ENCODE data around the gene SPATS2L.

Gene SPATS2L

GRCh38 chr2:200379481-200380090 lies 73.1 kb downstream of the SPATS2L start:
- no peak for DNase-seq

- no peak for DNase-seq
These were observed 73.6 kb downstream of the SPATS2L start for GRCh38 chr2:200380091-200380561.

GRCh38 chr2:200380833-200381542 lies 74.5 kb downstream of the SPATS2L start:
- DNase-seq = no peak

GRCh38 chr2:200382874-200383273 lies 76.4 kb downstream of the SPATS2L start:
- DNase-seq = no peak

- DNase-seq = no peak
These were observed 77.1 kb downstream of the SPATS2L start for GRCh38 chr2:200383380-200384110.

GRCh38 chr2:200385063-200385635 lies 78.7 kb downstream of the SPATS2L start:
- DNase-seq = no peak

GRCh38 chr2:200393191-200393590 lies 86.7 kb downstream of the SPATS2L start:
- no peak for DNase-seq

- DNase-seq = no peak
These were observed 87.6 kb downstream of the SPATS2L start for GRCh38 chr2:200394045-200394444.

- DNase-seq = no peak
These were observed 90.3 kb downstream of the SPATS2L start for GRCh38 chr2:200396781-200397242.

GRCh38 chr2:200397785-200398184 lies 91.3 kb downstream of the SPATS2L start:
- no peak for DNase-seq

GRCh38 chr2:200399046-200399445 lies 92.6 kb downstream of the SPATS2L start:
- DNase-seq = no peak

- no peak for DNase-seq
These were observed 93.1 kb downstream of the SPATS2L start for GRCh38 chr2:200399636-200400035.

- no peak for DNase-seq
These were observed 97.3 kb downstream of the SPATS2L start for GRCh38 chr2:200403814-200404213.

- DNase-seq = no peak
These were observed 98.1 kb downstream of the SPATS2L start for GRCh38 chr2:200404615-200405014.

GRCh38 chr2:200405599-200406298 lies 99.3 kb downstream of the SPATS2L start:
- no peak for DNase-seq

- DNase-seq = no peak
These were observed 99.9 kb downstream of the SPATS2L start for GRCh38 chr2:200406379-200406778.

- no peak for DNase-seq
These were observed 102.2 kb downstream of the SPATS2L start for GRCh38 chr2:200408428-200409316.

GRCh38 chr2:200411831-200412230 lies 105.3 kb downstream of the SPATS2L start:
- DNase-seq = no peak

GRCh38 chr2:200414367-200414766 lies 107.9 kb downstream of the SPATS2L start:
- DNase-seq = no peak

- DNase-seq = no peak
These were observed 109.0 kb downstream of the SPATS2L start for GRCh38 chr2:200415455-200415854.

GRCh38 chr2:200416878-200417277 lies 110.4 kb downstream of the SPATS2L start:
- DNase-seq = no peak

GRCh38 chr2:200417366-200417765 lies 110.9 kb downstream of the SPATS2L start:
- no peak for DNase-seq

Measured in T-helper 9 cell (primary cell).